ENCODE data around the gene CPTP. TPM values are rescaled to one million over a fixed set of nuclear protein-coding genes. Genes with fewer than 3 reads are reported as not detected.

Gene CPTP
- polyA plus RNA-seq, 3 donors, result 6.4 to 7.7 (median 7.4) TPM

DNA sequence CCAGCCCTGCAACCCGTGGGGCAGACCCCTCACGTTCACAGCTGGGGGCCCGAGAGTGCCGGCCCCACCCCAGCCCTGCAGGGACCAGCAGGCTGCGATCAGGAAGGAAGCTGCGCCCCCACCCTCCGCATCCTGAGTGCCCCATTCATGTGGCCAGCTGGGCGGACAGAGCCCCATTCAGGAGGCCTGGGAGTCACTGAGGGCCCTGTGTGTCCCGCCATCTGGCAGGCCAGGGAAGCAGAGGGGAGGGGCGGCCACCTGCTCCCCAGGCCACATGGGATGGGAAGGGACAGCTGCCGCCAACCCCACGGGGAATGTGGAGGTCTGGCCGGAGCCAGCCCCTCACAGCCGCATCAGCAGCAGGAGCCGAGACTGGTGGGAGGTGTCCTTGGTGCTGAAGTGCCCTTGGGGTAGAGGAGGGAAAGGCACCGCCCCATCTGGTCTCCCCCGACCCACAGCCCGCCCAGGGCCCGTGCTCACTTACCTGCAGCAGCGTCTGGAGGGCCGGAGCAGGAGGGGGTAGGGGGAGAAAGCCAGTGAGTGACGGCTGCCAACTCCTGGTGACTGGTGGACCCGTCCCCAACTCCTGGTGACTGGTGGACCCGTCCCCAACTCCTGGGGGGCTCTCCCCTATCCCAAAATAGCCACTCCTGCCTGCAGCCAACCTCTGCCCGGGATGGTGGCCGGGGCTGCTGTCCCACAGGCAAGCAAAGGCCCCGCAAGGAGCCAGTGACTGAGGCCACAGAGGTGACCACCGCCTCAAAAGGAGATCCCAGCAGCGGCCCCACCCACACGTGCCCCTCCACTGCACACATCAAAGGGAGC lies 25.5 kb upstream of the CPTP start:
- Histone ChIP-seq H3K4me1 (ENCODE audit: control insufficient read depth in 1 of 2, insufficient read depth in 2 of 2, low read length in 2 of 2) (peaks cover 0 to 9% of the 10 kb centered on the region in 2 donors), H3K4me2 (replicated peaks; ENCODE audit: extremely low read depth, low read length, poor library complexity, severe bottlenecking) (no peak overlapping the region), H3K27ac (ENCODE audit: low read depth in 1 of 2, low read length in 2 of 2) (no peak overlapping the region), H3K27me3 (ENCODE audit: control insufficient read depth in 2 of 2, insufficient read depth in 2 of 2, low read length in 2 of 2) (no peaks in the 10 kb centered on the region), H3K36me3 (replicated peaks in 1 of 2; ENCODE audit: control insufficient read depth in 1 of 2, insufficient read depth in 2 of 2, low read length in 2 of 2) (peaks cover 25 to 34% of the 10 kb centered on the region in 2 donors), H3K9ac (ENCODE audit: insufficient read depth, low read length, poor library complexity, severe bottlenecking) (no peak overlapping the region), H4K20me1 (ENCODE audit: insufficient read depth, low read length) (peaks cover 27% of the 10 kb centered on the region), H3K9me3 (replicated peaks in 1 of 2; ENCODE audit: control insufficient read depth in 1 of 2, insufficient read depth in 1 of 2, low read length in 2 of 2) (no peaks in the 10 kb centered on the region), H3K4me3 (replicated peaks in 1 of 3; ENCODE audit: low read depth in 2 of 3, low read length in 3 of 3) (no peak overlapping the region), H2AFZ (ENCODE audit: insufficient read depth, low read depth, low read length, poor library complexity, severe bottlenecking) (no peak overlapping the region), H3K79me2 (ENCODE audit: insufficient read depth, low read length) (peaks cover 13% of the 10 kb centered on the region)
- Mint-ChIP-seq H3K4me1 (peaks cover 4% of the 10 kb centered on the region), H3K9me3 (peaks cover 0 to 2% (median 0%) of the 10 kb centered on the region in 7 donors), H3K36me3 (peaks cover 2 to 29% of the 10 kb centered on the region in 2 donors), H3K27ac (no peak overlapping the region), H3K4me3 (no peak overlapping the region), H3K27me3 (ENCODE audit: low read depth in 3 of 3) (peaks cover 0 to 2% (median 1%) of the 10 kb centered on the region in 3 donors)
- no peak for DNase-seq
- whole genome bisulfite sequencing (ENCODE audit: insufficient coverage), result 89% methylated on average over 23 of the region's 30 CpGs
- intact Hi-C loops (cut with micrococcal nuclease), result no loop called here
- no peak for TF ChIP-seq CTCF (IDR thresholded peaks at IDR 0.05)

- H3K4me3 Mint-ChIP-seq, result no peak overlapping the region
- intact Hi-C loops (cut with micrococcal nuclease), result no loop called here
- H3K27ac Mint-ChIP-seq, result no peak overlapping the region
These were observed 24.8 kb upstream of the CPTP start for GRCh38 chr1:1299686-1300351.

More at GRCh38 chr1:1299686-1300351, 24.8 kb upstream of the CPTP start:
- H4K20me1 ChIP-seq (ENCODE audit: insufficient read depth, low read length), result peaks cover 35% of the 10 kb centered on the region
- no peaks in the 10 kb centered on the region for H3K27me3 ChIP-seq (ENCODE audit: control insufficient read depth in 2 of 2, insufficient read depth in 2 of 2, low read length in 2 of 2)
- peaks cover 20% of the 10 kb centered on the region for H3K79me2 ChIP-seq (ENCODE audit: insufficient read depth, low read length)
- H3K36me3 ChIP-seq (replicated peaks in 1 of 2; ENCODE audit: control insufficient read depth in 1 of 2, insufficient read depth in 2 of 2, low read length in 2 of 2), result peaks cover 23 to 27% of the 10 kb centered on the region in 2 donors
- peaks cover 9% of the 10 kb centered on the region for H3K4me1 Mint-ChIP-seq
- H3K4me3 ChIP-seq (replicated peaks in 1 of 3; ENCODE audit: low read depth in 2 of 3, low read length in 3 of 3), result no peak overlapping the region
- no peaks in the 10 kb centered on the region for H3K9me3 ChIP-seq (replicated peaks in 1 of 2; ENCODE audit: control insufficient read depth in 1 of 2, insufficient read depth in 1 of 2, low read length in 2 of 2)
- 93% methylated on average over 7 of the region's 22 CpGs for WGBS (ENCODE audit: insufficient coverage)
- H3K4me2 ChIP-seq (replicated peaks; ENCODE audit: extremely low read depth, low read length, poor library complexity, severe bottlenecking), result no peak overlapping the region
- H3K9ac ChIP-seq (ENCODE audit: insufficient read depth, low read length, poor library complexity, severe bottlenecking), result no peak overlapping the region
- H3K4me1 ChIP-seq (ENCODE audit: control insufficient read depth in 1 of 2, insufficient read depth in 2 of 2, low read length in 2 of 2), result peaks cover 7 to 17% of the 10 kb centered on the region in 2 donors
- no peak overlapping the region for H3K27ac ChIP-seq (ENCODE audit: low read depth in 1 of 2, low read length in 2 of 2)
- peaks cover 0 to 2% (median 0%) of the 10 kb centered on the region in 7 donors for H3K9me3 Mint-ChIP-seq
- H3K36me3 Mint-ChIP-seq, result peaks cover 2 to 29% of the 10 kb centered on the region in 2 donors
- no peak for DNase-seq
- peak; percentile 20 for TF ChIP-seq CTCF (IDR thresholded peaks at IDR 0.05)
- no peak overlapping the region for H2AFZ ChIP-seq (ENCODE audit: insufficient read depth, low read depth, low read length, poor library complexity, severe bottlenecking)
- peaks cover 0 to 4% (median 2%) of the 10 kb centered on the region in 3 donors for H3K27me3 Mint-ChIP-seq (ENCODE audit: low read depth in 3 of 3)
